ENCODE results near the gene ANXA2.

DNA sequence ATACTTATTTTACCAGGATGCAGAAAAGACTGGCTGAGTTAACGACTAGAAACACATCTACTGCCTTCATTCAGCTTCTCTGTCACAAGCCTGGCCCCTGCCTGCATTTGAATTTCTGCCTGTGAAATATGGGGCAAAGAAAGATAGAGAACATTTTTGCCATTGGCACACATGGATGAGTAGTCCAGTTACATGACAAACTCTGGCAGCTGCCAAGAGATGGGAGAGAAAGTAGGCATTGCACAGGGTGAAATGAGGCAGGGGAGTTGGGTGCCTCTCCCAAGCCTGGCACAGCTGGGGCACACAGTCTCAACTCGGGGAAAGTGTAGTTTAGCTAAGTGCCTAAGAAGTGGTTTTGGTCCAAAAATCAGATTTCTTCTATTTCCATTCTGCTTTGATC, 24.0 kb downstream of the ANXA2 start:
- TF ChIP-seq, protein P1, sequence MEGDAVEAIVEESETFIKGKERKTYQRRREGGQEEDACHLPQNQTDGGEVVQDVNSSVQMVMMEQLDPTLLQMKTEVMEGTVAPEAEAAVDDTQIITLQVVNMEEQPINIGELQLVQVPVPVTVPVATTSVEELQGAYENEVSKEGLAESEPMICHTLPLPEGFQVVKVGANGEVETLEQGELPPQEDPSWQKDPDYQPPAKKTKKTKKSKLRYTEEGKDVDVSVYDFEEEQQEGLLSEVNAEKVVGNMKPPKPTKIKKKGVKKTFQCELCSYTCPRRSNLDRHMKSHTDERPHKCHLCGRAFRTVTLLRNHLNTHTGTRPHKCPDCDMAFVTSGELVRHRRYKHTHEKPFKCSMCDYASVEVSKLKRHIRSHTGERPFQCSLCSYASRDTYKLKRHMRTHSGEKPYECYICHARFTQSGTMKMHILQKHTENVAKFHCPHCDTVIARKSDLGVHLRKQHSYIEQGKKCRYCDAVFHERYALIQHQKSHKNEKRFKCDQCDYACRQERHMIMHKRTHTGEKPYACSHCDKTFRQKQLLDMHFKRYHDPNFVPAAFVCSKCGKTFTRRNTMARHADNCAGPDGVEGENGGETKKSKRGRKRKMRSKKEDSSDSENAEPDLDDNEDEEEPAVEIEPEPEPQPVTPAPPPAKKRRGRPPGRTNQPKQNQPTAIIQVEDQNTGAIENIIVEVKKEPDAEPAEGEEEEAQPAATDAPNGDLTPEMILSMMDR (IDR thresholded peaks at IDR 0.05; ENCODE audit: low read depth, low read length), result no peak
- TF ChIP-seq POLR2A (IDR thresholded peaks at IDR 0.05; ENCODE audit: extremely low read depth, insufficient read length), result no peak
- TF ChIP-seq, protein P2, sequence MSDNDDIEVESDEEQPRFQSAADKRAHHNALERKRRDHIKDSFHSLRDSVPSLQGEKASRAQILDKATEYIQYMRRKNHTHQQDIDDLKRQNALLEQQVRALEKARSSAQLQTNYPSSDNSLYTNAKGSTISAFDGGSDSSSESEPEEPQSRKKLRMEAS (IDR thresholded peaks at IDR 0.05; ENCODE audit: low read depth, low read length), result no peak
